ENCODE data around the gene ARHGAP6. TPM values are rescaled to one million over a fixed set of nuclear protein-coding genes. Genes with fewer than 3 reads are reported as not detected.
"Not testable (repeated sequence)": the region's sequence is repeated elsewhere in the genome, so short reads cannot be mapped to it uniquely, and the experiment has no call there.

The ARHGAP6 gene
- total and polyA plus RNA-seq, 2 experiments from 2014 or later, result 0.26 to 0.59 TPM

DNA sequence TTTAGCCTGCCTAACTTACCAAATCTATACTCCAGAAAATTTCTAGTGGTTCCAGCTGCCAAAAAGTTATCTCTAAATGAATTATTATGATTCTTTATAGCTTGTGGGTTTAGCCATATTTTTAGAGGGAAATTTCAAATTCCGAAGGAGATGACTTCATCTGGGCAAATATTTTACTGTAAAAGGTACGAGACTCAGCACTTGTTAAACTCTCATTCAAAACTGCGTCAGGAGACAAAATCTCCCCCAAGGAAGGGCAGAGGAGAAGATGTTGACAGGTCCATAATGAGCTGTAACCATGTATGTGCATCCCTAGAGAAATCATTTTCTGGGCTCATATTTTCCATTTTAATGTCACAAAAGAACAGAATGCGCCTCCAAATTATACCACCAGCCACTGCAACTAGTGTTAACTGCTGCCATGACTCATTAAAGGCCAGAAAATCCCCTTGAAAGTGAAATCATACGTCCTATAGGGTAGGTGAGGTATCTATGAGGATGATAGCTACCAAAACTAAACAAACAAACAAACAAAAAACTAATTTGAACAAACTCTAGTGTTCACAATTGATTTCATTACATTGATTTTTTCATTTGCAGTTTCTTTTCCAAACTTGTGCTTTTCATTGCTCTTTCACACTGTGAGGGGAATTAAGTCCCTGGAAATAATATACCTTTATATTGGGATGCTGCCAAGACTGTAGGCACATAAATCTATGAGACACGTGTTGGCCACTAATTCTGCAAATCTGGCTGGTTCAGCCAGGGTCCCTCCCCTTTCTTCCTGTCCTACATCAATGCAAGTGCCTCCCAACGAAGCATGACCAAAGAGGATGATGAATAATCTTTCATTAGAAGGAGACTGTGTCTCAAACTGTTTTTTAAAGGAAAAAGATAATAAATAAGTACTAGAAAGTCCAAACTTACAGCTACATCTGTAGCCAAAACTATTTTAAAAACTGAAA is 85.8 kb downstream of the ARHGAP6 start:
- no peaks in the 10 kb centered on the region for H3K27me3 Mint-ChIP-seq (ENCODE audit: insufficient read depth, low read depth, poor library complexity)
- Histone ChIP-seq H3K27me3 (ENCODE audit: insufficient read depth) (peaks cover 6% of the 10 kb centered on the region; the same call in 1 of the 2 replicates), H3K79me2 (replicated peaks; ENCODE audit: insufficient read depth) (no peaks in the 10 kb centered on the region), H3K4me1 (ENCODE audit: insufficient read depth) (no peaks in the 10 kb centered on the region), H4K20me1 (replicated peaks; ENCODE audit: insufficient read depth) (no peaks in the 10 kb centered on the region), H3F3A (replicated peaks; ENCODE audit: low read depth) (no peaks in the 10 kb centered on the region), H2AFZ (no peak overlapping the region), H3K4me2 (no peak overlapping the region), H3K9me2 (ENCODE audit: insufficient read depth) (no peaks in the 10 kb centered on the region), H3K36me3 (ENCODE audit: insufficient read depth) (no peaks in the 10 kb centered on the region), H3K27ac (ENCODE audit: low read depth) (no peak overlapping the region), H3K4me3 (no peak overlapping the region)
- H3K36me3 Mint-ChIP-seq (ENCODE audit: low read depth), result no peaks in the 10 kb centered on the region
- no peak for DNase-seq (ENCODE audit: low spot score)
- no peak for TF ChIP-seq JUNB (IDR thresholded peaks at IDR 0.05; ENCODE audit: unreplicated experiment)
- no peak overlapping the region for H3K4me3 Mint-ChIP-seq
- no peak overlapping the region for H3K27ac Mint-ChIP-seq
- H3K4me1 Mint-ChIP-seq, result 0 out of 3 replicates have a peak, but pooled peaks cover 4% of the 10 kb centered on the region
- no peaks in the 10 kb centered on the region; the same call in 2 of the 3 replicates for H3K9me3 Mint-ChIP-seq
- ATAC-seq, result no peak

DNA sequence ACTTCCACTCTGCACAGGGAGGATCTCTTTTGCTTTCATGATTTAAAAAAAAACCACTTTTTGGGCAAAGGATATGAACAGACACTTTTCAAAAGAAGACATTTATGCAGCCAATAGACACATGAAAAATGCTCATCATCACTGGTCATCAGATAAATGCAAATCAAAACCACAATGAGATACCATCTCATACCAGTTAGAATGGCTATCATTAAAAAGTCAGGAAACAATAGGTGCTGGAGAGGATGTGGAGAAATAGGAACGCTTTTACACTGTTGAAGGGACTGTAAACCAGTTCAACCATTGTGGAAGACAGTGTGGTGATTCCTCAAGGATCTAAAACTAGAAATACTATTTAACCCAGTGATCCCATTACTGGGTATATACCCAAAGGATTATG is 87.4 kb downstream of the ARHGAP6 start:
- H3K4me3 ChIP-seq; H3K27me3 Mint-ChIP-seq (ENCODE audit: insufficient read depth, low read depth, poor library complexity); H3K27ac ChIP-seq (ENCODE audit: low read depth); H3K9me3 Mint-ChIP-seq; H3K27me3 ChIP-seq (ENCODE audit: insufficient read depth); H4K20me1 ChIP-seq (replicated peaks; ENCODE audit: insufficient read depth); H3K9me2 ChIP-seq (ENCODE audit: insufficient read depth); H3K4me2 ChIP-seq; H2AFZ ChIP-seq; DNase-seq (ENCODE audit: low spot score); H3K4me1 Mint-ChIP-seq; H3K36me3 Mint-ChIP-seq (ENCODE audit: low read depth); H3K27ac Mint-ChIP-seq; H3K4me1 ChIP-seq (ENCODE audit: insufficient read depth); H3K79me2 ChIP-seq (replicated peaks; ENCODE audit: insufficient read depth); H3K4me3 Mint-ChIP-seq; H3K36me3 ChIP-seq (ENCODE audit: insufficient read depth); H3F3A ChIP-seq (replicated peaks; ENCODE audit: low read depth); ATAC-seq: not testable (repeated sequence)

GRCh38 chrX:11577603-11578002 is 88.1 kb downstream of the ARHGAP6 start:
- no peaks in the 10 kb centered on the region for H3K36me3 ChIP-seq (ENCODE audit: insufficient read depth)
- Mint-ChIP-seq H3K9me3 (no peaks in the 10 kb centered on the region; the same call in 2 of the 3 replicates), H3K27ac (no peak overlapping the region), H3K36me3 (ENCODE audit: low read depth) (no peaks in the 10 kb centered on the region), H3K4me3 (no peak overlapping the region), H3K27me3 (ENCODE audit: insufficient read depth, low read depth, poor library complexity) (peaks cover 2% of the 10 kb centered on the region), H3K4me1 (0 out of 3 replicates have a peak, but pooled peaks cover 4% of the 10 kb centered on the region)
- H3K27me3 ChIP-seq (ENCODE audit: insufficient read depth), result peaks cover 6% of the 10 kb centered on the region; the same call in 1 of the 2 replicates
- H3K4me2 ChIP-seq, result no peak overlapping the region
- DNase-seq (ENCODE audit: low spot score), result no peak
- no peaks in the 10 kb centered on the region for H4K20me1 ChIP-seq (replicated peaks; ENCODE audit: insufficient read depth)
- TF ChIP-seq CREB1 (CRISPR knock-in tag; IDR thresholded peaks at IDR 0.05; ENCODE audit: low read depth) (no peak), NANOG (IDR thresholded peaks at IDR 0.05; ENCODE audit: borderline replicate concordance) (no peak), CTCF (conservative IDR thresholded peaks at IDR 0.05; ENCODE audit: low read depth in 2 of 2) (no peak), EZH2 (IDR thresholded peaks at IDR 0.05; ENCODE audit: low read depth, unreplicated experiment) (no peak), EZH2phosphoT487 (IDR thresholded peaks at IDR 0.05; ENCODE audit: unreplicated experiment) (no peak), JUNB (IDR thresholded peaks at IDR 0.05; ENCODE audit: unreplicated experiment) (no peak), POLR2AphosphoS5 (IDR thresholded peaks at IDR 0.05; ENCODE audit: low read depth) (no peak)
- TF ChIP-seq, protein P1, sequence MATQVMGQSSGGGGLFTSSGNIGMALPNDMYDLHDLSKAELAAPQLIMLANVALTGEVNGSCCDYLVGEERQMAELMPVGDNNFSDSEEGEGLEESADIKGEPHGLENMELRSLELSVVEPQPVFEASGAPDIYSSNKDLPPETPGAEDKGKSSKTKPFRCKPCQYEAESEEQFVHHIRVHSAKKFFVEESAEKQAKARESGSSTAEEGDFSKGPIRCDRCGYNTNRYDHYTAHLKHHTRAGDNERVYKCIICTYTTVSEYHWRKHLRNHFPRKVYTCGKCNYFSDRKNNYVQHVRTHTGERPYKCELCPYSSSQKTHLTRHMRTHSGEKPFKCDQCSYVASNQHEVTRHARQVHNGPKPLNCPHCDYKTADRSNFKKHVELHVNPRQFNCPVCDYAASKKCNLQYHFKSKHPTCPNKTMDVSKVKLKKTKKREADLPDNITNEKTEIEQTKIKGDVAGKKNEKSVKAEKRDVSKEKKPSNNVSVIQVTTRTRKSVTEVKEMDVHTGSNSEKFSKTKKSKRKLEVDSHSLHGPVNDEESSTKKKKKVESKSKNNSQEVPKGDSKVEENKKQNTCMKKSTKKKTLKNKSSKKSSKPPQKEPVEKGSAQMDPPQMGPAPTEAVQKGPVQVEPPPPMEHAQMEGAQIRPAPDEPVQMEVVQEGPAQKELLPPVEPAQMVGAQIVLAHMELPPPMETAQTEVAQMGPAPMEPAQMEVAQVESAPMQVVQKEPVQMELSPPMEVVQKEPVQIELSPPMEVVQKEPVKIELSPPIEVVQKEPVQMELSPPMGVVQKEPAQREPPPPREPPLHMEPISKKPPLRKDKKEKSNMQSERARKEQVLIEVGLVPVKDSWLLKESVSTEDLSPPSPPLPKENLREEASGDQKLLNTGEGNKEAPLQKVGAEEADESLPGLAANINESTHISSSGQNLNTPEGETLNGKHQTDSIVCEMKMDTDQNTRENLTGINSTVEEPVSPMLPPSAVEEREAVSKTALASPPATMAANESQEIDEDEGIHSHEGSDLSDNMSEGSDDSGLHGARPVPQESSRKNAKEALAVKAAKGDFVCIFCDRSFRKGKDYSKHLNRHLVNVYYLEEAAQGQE (IDR thresholded peaks at IDR 0.05; ENCODE audit: unreplicated experiment), result no peak
- no peaks in the 10 kb centered on the region for H3K4me1 ChIP-seq (ENCODE audit: insufficient read depth)
- H3K79me2 ChIP-seq (replicated peaks; ENCODE audit: insufficient read depth), result no peaks in the 10 kb centered on the region
- H3K4me3 ChIP-seq, result no peak overlapping the region
- ATAC-seq, result no peak
- no peaks in the 10 kb centered on the region for H3K9me2 ChIP-seq (ENCODE audit: insufficient read depth)
- no peaks in the 10 kb centered on the region for H3F3A ChIP-seq (replicated peaks; ENCODE audit: low read depth)
- H2AFZ ChIP-seq, result no peak overlapping the region
- H3K27ac ChIP-seq (ENCODE audit: low read depth), result no peak overlapping the region
